ENCODE results near the gene BCR. TPM values are rescaled to one million over a fixed set of nuclear protein-coding genes. Genes with fewer than 3 reads are reported as not detected.

BCR gene
- total RNA-seq, 2 experiments from 2014 or later: 60.0 to 64.8 TPM

DNA sequence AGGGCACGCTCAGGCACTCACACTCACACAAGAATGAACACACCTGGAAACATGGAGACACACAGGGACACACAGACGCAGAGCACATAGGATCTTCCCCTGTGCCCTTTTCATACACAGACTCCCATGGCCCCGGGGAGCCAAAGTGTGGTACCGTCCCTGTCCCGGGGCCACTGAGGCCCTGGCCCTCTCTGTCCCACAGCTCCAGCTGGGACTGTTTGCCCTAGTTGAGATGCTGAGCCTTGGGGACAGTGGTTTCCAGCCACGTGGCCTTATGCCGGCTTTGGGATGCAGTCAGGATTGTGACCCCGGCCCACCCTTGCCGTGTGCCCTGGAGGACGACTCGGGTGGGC lies 100.7 kb downstream of the BCR start:
- intact Hi-C loops (cut with DNase I, micrococcal nuclease): loop anchor here in 1 of 2 experiments (1.0 kb wide), 1 partner anchor 103 kb away; no protein-coding TSS in a partner anchor

GRCh38 chr22:23281406-23282088 lies 101.2 kb downstream of the BCR start:
- intact Hi-C loops (cut with DNase I, micrococcal nuclease): loop anchor here (1.0 to 2.0 kb wide), 3 partner anchors 103 to 323 kb away; no protein-coding TSS in a partner anchor
- H3K36me3 Mint-ChIP-seq (ENCODE audit: low read depth): peaks cover 51% of the 10 kb centered on the region
- no peaks in the 10 kb centered on the region for H3K9me3 ChIP-seq (ENCODE audit: control insufficient read depth in 1 of 2, insufficient read depth in 1 of 2, low read length in 2 of 2)
- H3K36me3 ChIP-seq (ENCODE audit: insufficient read depth, low read length): peaks cover 63% of the 10 kb centered on the region
- ATAC-seq (ENCODE audit: poor library complexity) (peak; percentile 78), DNase-seq (peak; percentile 68 to 88 (median 78))
- ChIA-PET POLR2A (interaction anchor here (0.6 to 1.6 kb wide), 4 partner anchors 14 to 146 kb away, joined by 3 to 9 read pairs (median 4); partner anchors contain the start of gene BCR), CTCF (interaction anchor here (0.6 to 1.8 kb wide), 24 partner anchors 9 to 321 kb away, joined by 3 to 48 read pairs (median 4); partner anchors contain the start of genes BCR, GNAZ and RAB36)
- H3K27me3 ChIP-seq (ENCODE audit: control insufficient read depth in 1 of 2, insufficient read depth in 2 of 2, low read length in 2 of 2): no peaks in the 10 kb centered on the region
- peaks cover 21% of the 10 kb centered on the region for H3K4me1 ChIP-seq (ENCODE audit: insufficient read depth, low read length)
- no peak overlapping the region for H3K27ac ChIP-seq (ENCODE audit: low read depth in 1 of 2, low read length in 2 of 2)
- no peaks in the 10 kb centered on the region for H3K27me3 Mint-ChIP-seq
- no peaks in the 10 kb centered on the region for H3K4me1 Mint-ChIP-seq (ENCODE audit: low read depth)
- no peak overlapping the region for H3K4me3 Mint-ChIP-seq
- H3K4me3 ChIP-seq (ENCODE audit: low read length): no peak overlapping the region
- no peaks in the 10 kb centered on the region for H3K9me3 Mint-ChIP-seq
- H3K27ac Mint-ChIP-seq: no peak overlapping the region
- TF ChIP-seq, protein P1, sequence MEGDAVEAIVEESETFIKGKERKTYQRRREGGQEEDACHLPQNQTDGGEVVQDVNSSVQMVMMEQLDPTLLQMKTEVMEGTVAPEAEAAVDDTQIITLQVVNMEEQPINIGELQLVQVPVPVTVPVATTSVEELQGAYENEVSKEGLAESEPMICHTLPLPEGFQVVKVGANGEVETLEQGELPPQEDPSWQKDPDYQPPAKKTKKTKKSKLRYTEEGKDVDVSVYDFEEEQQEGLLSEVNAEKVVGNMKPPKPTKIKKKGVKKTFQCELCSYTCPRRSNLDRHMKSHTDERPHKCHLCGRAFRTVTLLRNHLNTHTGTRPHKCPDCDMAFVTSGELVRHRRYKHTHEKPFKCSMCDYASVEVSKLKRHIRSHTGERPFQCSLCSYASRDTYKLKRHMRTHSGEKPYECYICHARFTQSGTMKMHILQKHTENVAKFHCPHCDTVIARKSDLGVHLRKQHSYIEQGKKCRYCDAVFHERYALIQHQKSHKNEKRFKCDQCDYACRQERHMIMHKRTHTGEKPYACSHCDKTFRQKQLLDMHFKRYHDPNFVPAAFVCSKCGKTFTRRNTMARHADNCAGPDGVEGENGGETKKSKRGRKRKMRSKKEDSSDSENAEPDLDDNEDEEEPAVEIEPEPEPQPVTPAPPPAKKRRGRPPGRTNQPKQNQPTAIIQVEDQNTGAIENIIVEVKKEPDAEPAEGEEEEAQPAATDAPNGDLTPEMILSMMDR (IDR thresholded peaks at IDR 0.05): peak; percentile 95

More for the DNA sequence above, 100.7 kb downstream of the BCR start:
- no peak overlapping the region for H3K4me3 ChIP-seq (ENCODE audit: low read length)
- Mint-ChIP-seq H3K9me3 (no peaks in the 10 kb centered on the region), H3K4me3 (no peak overlapping the region), H3K4me1 (ENCODE audit: low read depth) (no peaks in the 10 kb centered on the region), H3K27me3 (no peaks in the 10 kb centered on the region), H3K36me3 (ENCODE audit: low read depth) (peaks cover 51% of the 10 kb centered on the region), H3K27ac (no peak overlapping the region)
- H3K36me3 ChIP-seq (ENCODE audit: insufficient read depth, low read length): peaks cover 58% of the 10 kb centered on the region
- ATAC-seq (ENCODE audit: poor library complexity) (no peak), DNase-seq (no peak)
- H3K27ac ChIP-seq (ENCODE audit: low read depth in 1 of 2, low read length in 2 of 2): no peak overlapping the region
- CTCF ChIA-PET: interaction anchor here (1.8 kb wide), 1 partner anchor 9 kb away, joined by 11 read pairs; no protein-coding TSS in a partner anchor
- no peaks in the 10 kb centered on the region for H3K9me3 ChIP-seq (ENCODE audit: control insufficient read depth in 1 of 2, insufficient read depth in 1 of 2, low read length in 2 of 2)
- POLR2A ChIA-PET: no interaction called here
- H3K4me1 ChIP-seq (ENCODE audit: insufficient read depth, low read length): peaks cover 21% of the 10 kb centered on the region
- no peaks in the 10 kb centered on the region for H3K27me3 ChIP-seq (ENCODE audit: control insufficient read depth in 1 of 2, insufficient read depth in 2 of 2, low read length in 2 of 2)
- TF ChIP-seq, protein P1 (IDR thresholded peaks at IDR 0.05): no peak

GRCh38 chr22:23282089-23282501 lies 101.8 kb downstream of the BCR start:
- Histone ChIP-seq H3K9me3 (ENCODE audit: control insufficient read depth in 1 of 2, insufficient read depth in 1 of 2, low read length in 2 of 2) (no peaks in the 10 kb centered on the region), H3K4me3 (ENCODE audit: low read length) (no peak overlapping the region), H3K4me1 (ENCODE audit: insufficient read depth, low read length) (peaks cover 21% of the 10 kb centered on the region), H3K36me3 (ENCODE audit: insufficient read depth, low read length) (peaks cover 63% of the 10 kb centered on the region), H3K27me3 (ENCODE audit: control insufficient read depth in 1 of 2, insufficient read depth in 2 of 2, low read length in 2 of 2) (no peaks in the 10 kb centered on the region), H3K27ac (ENCODE audit: low read depth in 1 of 2, low read length in 2 of 2) (no peak overlapping the region)
- TF ChIP-seq, protein P1 (IDR thresholded peaks at IDR 0.05): peak; percentile 45
- no peaks in the 10 kb centered on the region for H3K4me1 Mint-ChIP-seq (ENCODE audit: low read depth)
- DNase-seq (no peak), ATAC-seq (ENCODE audit: poor library complexity) (no peak)
- POLR2A ChIA-PET: interaction anchor here (0.6 to 1.6 kb wide), 4 partner anchors 15 to 147 kb away, joined by 3 to 9 read pairs (median 4); partner anchors contain the start of gene BCR
- CTCF ChIA-PET: interaction anchor here (0.6 to 1.8 kb wide), 24 partner anchors 8 to 322 kb away, joined by 3 to 48 read pairs (median 4); partner anchors contain the start of genes BCR, GNAZ and RAB36
- H3K27me3 Mint-ChIP-seq: no peaks in the 10 kb centered on the region
- no peak overlapping the region for H3K27ac Mint-ChIP-seq
- intact Hi-C loops (cut with DNase I, micrococcal nuclease): loop anchor here (1.0 to 2.0 kb wide), 3 partner anchors 104 to 323 kb away; no protein-coding TSS in a partner anchor
- peaks cover 54% of the 10 kb centered on the region for H3K36me3 Mint-ChIP-seq (ENCODE audit: low read depth)
- H3K9me3 Mint-ChIP-seq: no peaks in the 10 kb centered on the region
- no peak overlapping the region for H3K4me3 Mint-ChIP-seq
